ENCODE results near the gene RIN3. TPM values are rescaled to one million over a fixed set of nuclear protein-coding genes. Genes with fewer than 3 reads are reported as not detected.

The RIN3 gene
- total RNA-seq, 4 donors from 2014 or later: 3.0 to 8.7 (median 7.5) TPM

- no peak for TF ChIP-seq CTCF (IDR thresholded peaks at IDR 0.05)
- no peak for TF ChIP-seq POLR2A (IDR thresholded peaks at IDR 0.05)
- no peak overlapping the region for H3K4me3 ChIP-seq (ENCODE audit: low read depth, poor library complexity, severe bottlenecking)
- WGBS, 2 donors: 73 to 83% methylated on average over 11 of the region's 11 CpGs
- intact Hi-C loops (cut with DNase I; ENCODE audit: low total_unique reads): no loop called here
- no peak for DNase-seq (ENCODE audit: low spot score in 2 of 2)
These were observed 106.3 kb downstream of the RIN3 start for GRCh38 chr14:92619671-92620456.

- intact Hi-C loops (cut with DNase I; ENCODE audit: low total_unique reads): no loop called here
- no peak overlapping the region for H3K4me3 ChIP-seq (ENCODE audit: low read depth, poor library complexity, severe bottlenecking)
- TF ChIP-seq POLR2A (IDR thresholded peaks at IDR 0.05) (no peak), CTCF (IDR thresholded peaks at IDR 0.05) (no peak)
- 97 to 100% methylated on average over 4 of the region's 4 CpGs for WGBS, 2 donors
- DNase-seq (ENCODE audit: low spot score in 2 of 2): no peak
These were observed 108.7 kb downstream of the RIN3 start for GRCh38 chr14:92622311-92622710.

DNA sequence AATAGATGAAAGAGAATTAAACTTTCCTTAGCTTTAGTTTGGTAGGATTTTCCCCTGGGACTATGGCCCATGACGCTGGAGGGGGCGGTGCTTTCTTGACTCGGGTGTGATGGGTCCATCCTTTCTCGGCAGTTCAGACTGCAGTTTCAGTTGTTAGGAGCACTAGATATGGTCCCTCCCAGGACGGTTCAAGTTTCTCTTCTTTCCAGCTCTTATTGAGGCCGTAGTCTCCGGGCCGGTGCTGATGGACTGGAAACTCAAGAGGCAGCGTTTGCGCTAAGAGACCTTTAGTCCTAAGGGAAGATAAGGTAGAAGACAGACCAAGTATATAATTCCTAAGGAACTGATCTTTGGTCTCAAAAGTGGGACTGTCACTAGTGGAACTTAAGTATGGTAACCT is 111.2 kb downstream of the RIN3 start:
- TF ChIP-seq CTCF (IDR thresholded peaks at IDR 0.05) (no peak), POLR2A (IDR thresholded peaks at IDR 0.05) (no peak)
- H3K4me3 ChIP-seq (ENCODE audit: low read depth, poor library complexity, severe bottlenecking): no peak overlapping the region
- no peak for DNase-seq (ENCODE audit: low spot score in 2 of 2)
- 94 to 95% methylated on average over 10 of the region's 10 CpGs for WGBS, 2 donors
- intact Hi-C loops (cut with DNase I; ENCODE audit: low total_unique reads): no loop called here

GRCh38 chr14:92625213-92625612 is 111.6 kb downstream of the RIN3 start:
- WGBS, 2 donors: 88 to 89% methylated on average over 5 of the region's 5 CpGs
- intact Hi-C loops (cut with DNase I; ENCODE audit: low total_unique reads): no loop called here
- H3K4me3 ChIP-seq (ENCODE audit: low read depth, poor library complexity, severe bottlenecking): no peak overlapping the region
- no peak for TF ChIP-seq CTCF (IDR thresholded peaks at IDR 0.05)
- TF ChIP-seq POLR2A (IDR thresholded peaks at IDR 0.05): no peak
- DNase-seq (ENCODE audit: low spot score in 2 of 2): no peak

- no peak overlapping the region for H3K4me3 ChIP-seq (ENCODE audit: low read depth, poor library complexity, severe bottlenecking)
- TF ChIP-seq CTCF (IDR thresholded peaks at IDR 0.05): no peak
- TF ChIP-seq POLR2A (IDR thresholded peaks at IDR 0.05): no peak
- intact Hi-C loops (cut with DNase I; ENCODE audit: low total_unique reads): no loop called here
- DNase-seq (ENCODE audit: low spot score in 2 of 2): no peak
- WGBS, 2 donors: 86 to 87% methylated on average over 3 of the region's 3 CpGs
These were observed 112.5 kb downstream of the RIN3 start for GRCh38 chr14:92626041-92626440.
